Kidney tubule cell (primary cell): ENCODE data around the gene TCHP.
"Not testable (repeated sequence)": the region's sequence is repeated elsewhere in the genome, so short reads cannot be mapped to it uniquely, and the experiment has no call there.

Source experiments
- DNase-seq: peaks from one replicate; pipeline ENCODE4 v3.0.0-alpha.2; 2018; ENCODE audit warnings: low spot score

TCHP gene

GRCh38 chr12:109910254-109910968 lies 10.3 kb downstream of the TCHP start:
- DNase-seq, result no peak

GRCh38 chr12:109910969-109911348 lies 10.9 kb downstream of the TCHP start:
- DNase-seq, result peak; percentile 33

DNA sequence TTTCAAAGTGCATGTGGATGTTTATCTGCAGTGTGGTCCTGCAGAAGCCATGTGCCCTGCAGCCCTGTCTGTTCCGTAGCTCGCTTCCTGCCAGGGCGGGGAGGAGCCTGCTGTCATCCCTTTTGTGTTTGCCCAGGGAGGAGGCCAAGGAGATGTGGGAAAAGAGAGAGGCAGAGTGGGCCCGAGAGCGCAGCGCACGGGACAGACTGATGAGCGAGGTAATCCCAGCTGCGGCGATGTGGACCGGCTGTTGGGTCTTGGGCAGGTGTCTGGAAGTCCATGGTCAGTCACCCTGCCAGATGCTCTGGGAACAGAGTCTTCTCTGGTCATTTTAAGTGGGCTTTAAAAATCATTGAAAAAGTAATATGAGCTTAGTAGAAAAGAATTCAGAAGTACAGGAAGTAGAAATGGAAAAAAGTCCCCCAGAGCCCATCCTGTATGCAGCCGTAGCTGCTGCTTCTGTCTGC lies 12.8 kb downstream of the TCHP start:
- DNase-seq, result no peak

DNA sequence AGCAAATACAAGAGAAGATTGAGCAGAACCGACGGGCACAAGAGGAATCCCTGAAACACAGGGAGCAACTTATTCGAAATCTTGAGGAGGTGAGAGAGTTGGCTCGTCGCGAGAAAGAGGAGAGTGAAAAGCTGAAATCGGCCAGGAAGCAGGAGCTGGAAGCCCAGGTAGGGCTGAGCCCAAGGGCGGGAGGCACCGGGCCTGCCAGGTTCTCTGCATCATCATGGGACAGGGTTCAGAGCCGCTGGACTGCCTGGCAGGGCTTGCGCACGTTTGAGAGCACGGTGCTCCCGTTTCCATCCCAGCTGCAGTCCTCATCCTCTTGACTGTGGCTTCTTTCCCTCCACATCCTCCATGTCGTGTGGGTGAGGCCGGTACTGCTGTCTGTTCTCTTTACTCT lies 14.4 kb downstream of the TCHP start:
- no peak for DNase-seq

- no peak for DNase-seq
These were observed 15.3 kb downstream of the TCHP start for GRCh38 chr12:109915171-109916040.

DNA sequence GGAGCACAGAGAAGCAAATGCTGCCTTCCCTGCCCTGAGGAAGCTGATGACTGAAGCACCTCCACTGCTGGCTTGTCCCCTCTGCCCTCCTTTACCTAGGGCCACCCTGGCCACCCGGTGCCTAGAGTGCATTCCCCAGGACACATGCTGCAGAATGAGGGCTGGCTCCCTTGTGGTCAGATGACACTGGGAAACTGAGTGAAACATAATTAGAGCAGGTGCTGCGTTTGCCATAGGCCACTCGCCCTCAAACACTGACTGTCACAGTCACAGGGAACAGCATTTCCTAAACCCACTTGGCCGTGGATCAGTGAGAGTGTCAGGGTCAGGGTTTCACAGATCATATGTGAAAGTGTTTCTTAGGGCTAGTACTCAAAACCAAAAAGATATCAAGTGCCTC lies 16.0 kb downstream of the TCHP start:
- DNase-seq, result no peak

- DNase-seq, result no peak
These were observed 19.4 kb downstream of the TCHP start for GRCh38 chr12:109919456-109919855.

- DNase-seq, result no peak
These were observed 20.2 kb downstream of the TCHP start for GRCh38 chr12:109920261-109920780.

DNA sequence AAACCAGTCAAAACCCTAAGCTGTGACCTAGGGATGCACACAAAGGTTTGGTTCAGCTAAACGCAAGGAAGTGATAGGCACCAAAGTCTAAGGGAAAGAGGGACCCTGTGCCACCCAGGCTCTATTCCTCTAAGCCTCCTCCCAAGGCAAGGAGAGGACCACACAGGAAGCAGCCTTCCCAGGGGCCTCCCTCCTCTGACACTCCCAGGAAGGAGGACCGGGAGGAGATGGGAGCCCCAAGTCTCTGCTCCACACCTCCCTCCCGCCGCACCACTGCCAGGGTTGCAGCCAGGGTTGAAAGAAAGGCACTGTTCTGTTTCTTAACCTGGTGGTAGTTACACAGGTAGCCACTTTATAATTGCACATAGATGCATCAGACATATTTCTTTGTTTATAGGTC lies 21.9 kb downstream of the TCHP start:
- no peak for DNase-seq

DNA sequence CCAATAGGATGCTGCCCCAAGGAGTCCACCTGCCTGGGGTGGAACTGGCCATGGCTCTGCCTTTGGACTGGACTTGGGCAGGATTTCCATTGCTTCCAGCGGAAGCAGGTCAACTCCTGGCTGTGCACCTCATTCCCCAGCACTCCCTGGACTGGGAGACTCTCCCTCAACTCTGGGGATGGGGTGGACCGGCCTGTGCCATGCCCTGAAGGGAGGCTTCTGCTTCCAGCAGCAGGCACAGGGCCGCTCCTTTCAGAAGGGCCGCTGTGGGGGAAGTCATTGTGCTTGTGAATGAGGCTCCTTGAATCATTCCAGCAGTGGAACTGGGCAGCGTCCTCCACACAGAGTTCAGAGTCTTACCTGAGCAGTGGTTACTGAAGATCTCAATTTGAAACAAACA lies 23.0 kb downstream of the TCHP start:
- DNase-seq, result no peak

DNA sequence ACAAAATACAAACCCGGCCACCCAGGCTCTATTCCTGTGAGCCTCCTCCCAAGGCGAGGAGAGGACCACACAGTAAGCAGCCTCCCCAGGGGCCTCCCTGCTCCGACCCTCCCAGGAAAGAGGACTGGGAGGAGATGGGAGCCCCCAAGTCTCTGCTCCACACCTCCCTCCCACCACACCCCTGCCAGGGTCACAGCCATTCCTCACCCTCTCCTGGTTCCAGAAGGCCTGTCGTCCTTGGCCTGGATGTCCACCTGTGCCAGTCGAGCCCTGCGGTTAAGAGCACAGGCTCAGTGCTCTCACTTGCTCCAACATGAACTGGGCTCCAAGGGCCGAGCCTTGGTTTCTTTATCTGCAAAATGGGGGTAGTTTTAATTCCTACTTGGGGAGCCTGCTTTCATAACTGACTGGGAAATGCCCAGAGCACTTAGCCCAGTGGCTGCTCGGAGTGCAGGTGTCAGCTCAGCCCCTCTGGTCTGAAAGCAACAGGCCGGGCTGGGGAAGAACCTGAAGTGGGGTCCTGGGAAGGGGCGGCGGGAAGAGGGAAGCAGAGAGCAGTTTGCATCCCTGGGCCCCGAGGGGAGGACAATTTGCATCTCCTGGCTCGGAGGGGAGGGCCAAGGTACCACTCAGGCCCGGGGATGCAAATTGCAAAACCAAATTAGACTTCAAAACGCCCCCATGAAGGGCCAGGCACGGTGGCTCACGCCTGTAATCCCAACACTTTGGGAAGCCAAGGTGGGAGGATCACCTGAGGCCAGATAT lies 23.6 kb downstream of the TCHP start:
- DNase-seq, result no peak

- DNase-seq, result no peak
These were observed 25.2 kb downstream of the TCHP start for GRCh38 chr12:109925185-109925840.

GRCh38 chr12:109926016-109926415 lies 25.9 kb downstream of the TCHP start:
- DNase-seq, result no peak

- no peak for DNase-seq
These were observed 26.6 kb downstream of the TCHP start for GRCh38 chr12:109926488-109927210.

GRCh38 chr12:109927622-109928021 lies 27.5 kb downstream of the TCHP start:
- peak; percentile 50 for DNase-seq

GRCh38 chr12:109928058-109928656 lies 28.1 kb downstream of the TCHP start:
- DNase-seq, result no peak

- not testable (repeated sequence) for DNase-seq
These were observed 29.3 kb downstream of the TCHP start for GRCh38 chr12:109929326-109929725.

GRCh38 chr12:109930028-109930800 lies 30.1 kb downstream of the TCHP start:
- no peak for DNase-seq

GRCh38 chr12:109931143-109931542 lies 31.1 kb downstream of the TCHP start:
- no peak for DNase-seq
